Endothelial cell of umbilical vein (primary cell): ENCODE measurements around the gene SHROOM2. TPM values are rescaled to one million over a fixed set of nuclear protein-coding genes. Genes with fewer than 3 reads are reported as not detected.

Experiments
- BruUV-seq: library from RNA; stranded (reverse); fragments of 400-500 nt; replicated peaks from 2 replicates; lab custom pipeline; 2021; lab: Mats Ljungman, UMichigan
- CTCF ChIA-PET: fragments of 300-600, 350-600 bp; sonication (Branson Sonifier 250); formaldehyde crosslinking; loops from one replicate; lab custom pipeline; 2021; ENCODE audit warnings: antibody characterized with exemption, inconsistent platforms; lab: Charles Lee
- POLR2A ChIA-PET: fragments of 300-600, 350-600 bp; sonication (Branson Sonifier 250); formaldehyde crosslinking; loops from one replicate; lab custom pipeline; 2021; ENCODE audit warnings: antibody characterized with exemption, inconsistent platforms; lab: Charles Lee
- DNase-seq: peaks from one replicate; pipeline ENCODE4 v3.0.0-alpha.2; 2011; ENCODE audit warnings: low read depth, low spot score
- FAIRE-seq: peaks from 2 replicates; lab custom pipeline; 2011; peaks lifted over from hg19 to GRCh38; lab: Jason Lieb, UNC
- H2AFZ ChIP-seq: 2 replicates; pipeline ENCODE4 v1.6.0; 2012; ENCODE audit warnings: low read depth, low read length, control low read depth, inconsistent platforms
- H3K27ac ChIP-seq: 2 replicates; pipeline ENCODE4 v1.5.1; 2011; ENCODE audit warnings: low read depth, mild to moderate bottlenecking, control low read depth, low read length, moderate library complexity; ENCODE audit not compliant: insufficient read depth
- H3K27me3 ChIP-seq, 2 experiments: 2 replicates each; pipeline versions ENCODE4 v1.6.0 to v1.6.1; 2011; ENCODE audit warnings: low read length in 2 of 2, mixed read lengths in 1 of 2; ENCODE audit not compliant: control insufficient read depth in 2 of 2, insufficient read depth in 2 of 2
- H3K36me3 ChIP-seq, 2 experiments: 2 replicates in 1 of 2; 3 replicates in 1 of 2; pipeline ENCODE4 v1.5.1; 2011; ENCODE audit warnings: low read length in 2 of 2, mild to moderate bottlenecking in 1 of 2, moderate library complexity in 1 of 2; ENCODE audit not compliant: control insufficient read depth in 2 of 2, insufficient read depth in 2 of 2; ENCODE audit errors: extremely low read depth in 1 of 2
- H3K4me1 ChIP-seq: 3 replicates; pipeline ENCODE4 v1.5.1; 2011; ENCODE audit warnings: mild to moderate bottlenecking, low read length; ENCODE audit not compliant: control insufficient read depth, insufficient read depth; ENCODE audit errors: extremely low read depth
- H3K4me2 ChIP-seq: 2 replicates; pipeline ENCODE4 v1.6.1; 2011; ENCODE audit warnings: low read length, control low read depth, mixed read lengths; ENCODE audit not compliant: insufficient read depth
- H3K4me3 ChIP-seq, 3 experiments: fragments of 200-600 bp in 1 of 3; sonication (generic), shearing (Covaris generic) in 1 of 3; replicated peaks in 1 of 3; 2 replicates each; pipeline ENCODE4 v1.5.1; 2011 to 2016; ENCODE audit warnings: control low read depth in 3 of 3, low read length in 3 of 3, mild to moderate bottlenecking in 2 of 3, inconsistent platforms in 1 of 3, low read depth in 1 of 3, moderate library complexity in 1 of 3; ENCODE audit not compliant: insufficient read depth in 1 of 3
- H3K79me2 ChIP-seq: 2 replicates; pipeline ENCODE4 v1.6.0; 2012; ENCODE audit warnings: low read length, inconsistent platforms; ENCODE audit not compliant: control insufficient read depth, insufficient read depth
- H3K9ac ChIP-seq: replicated peaks from 2 replicates; pipeline ENCODE3; 2011; ENCODE audit warnings: low read length, control low read depth; ENCODE audit not compliant: insufficient read depth; ENCODE audit errors: extremely low read depth
- H3K9me1 ChIP-seq: replicated peaks from 3 replicates; pipeline ENCODE4 v1.6.0; 2011; ENCODE audit warnings: mild to moderate bottlenecking, low read length; ENCODE audit not compliant: control insufficient read depth, insufficient read depth; ENCODE audit errors: extremely low read depth
- H3K9me3 ChIP-seq: replicated peaks from 2 replicates; pipeline ENCODE4 v1.5.1; 2012; ENCODE audit warnings: low read length, inconsistent platforms; ENCODE audit not compliant: control insufficient read depth, insufficient read depth
- H4K20me1 ChIP-seq: replicated peaks from 2 replicates; pipeline ENCODE3; 2011; ENCODE audit warnings: mild to moderate bottlenecking, low read length; ENCODE audit not compliant: control insufficient read depth, insufficient read depth; ENCODE audit errors: extremely low read depth
- CTCF ChIP-seq, 2 donors: IDR thresholded peaks; 1 replicate in 1 of 2; 2 replicates in 1 of 2; pipeline ENCODE4 v1.5.1; 2011; ENCODE audit warnings: low read length in 2 of 2, mild to moderate bottlenecking in 2 of 2, moderate library complexity in 2 of 2, control low read depth in 1 of 2, inconsistent platforms in 1 of 2, low read depth in 1 of 2; ENCODE audit not compliant: insufficient read depth in 1 of 2; ENCODE audit errors: extremely low read depth in 1 of 2
- EZH2 ChIP-seq: IDR thresholded peaks from 2 replicates; pipeline ENCODE4 v1.6.1; 2012; ENCODE audit warnings: borderline replicate concordance, low read depth, mild to moderate bottlenecking, moderate library complexity, low read length, inconsistent platforms; ENCODE audit not compliant: severe bottlenecking
- FOS ChIP-seq: IDR thresholded peaks from 2 replicates; pipeline ENCODE4 v1.6.1; 2011; ENCODE audit warnings: mild to moderate bottlenecking, low read length, moderate library complexity, borderline replicate concordance; ENCODE audit not compliant: insufficient read depth
- GATA2 ChIP-seq: IDR thresholded peaks from 2 replicates; pipeline ENCODE4 v1.7.0; 2011; ENCODE audit warnings: low read depth, mild to moderate bottlenecking, moderate library complexity, mixed read lengths, low read length; ENCODE audit not compliant: insufficient read length, insufficient read depth
- JUN ChIP-seq: IDR thresholded peaks from 2 replicates; pipeline ENCODE4 v1.6.1; 2011; ENCODE audit warnings: borderline replicate concordance, low read depth; ENCODE audit not compliant: insufficient read length, insufficient read depth
- MAX ChIP-seq: IDR thresholded peaks from 2 replicates; pipeline ENCODE4 v1.6.1; 2011; ENCODE audit not compliant: insufficient read depth, insufficient read length
- MYC ChIP-seq: IDR thresholded peaks from one replicate; pipeline ENCODE4 v1.6.1; 2011; ENCODE audit warnings: mild to moderate bottlenecking, low read depth, low read length
- POLR2A ChIP-seq: IDR thresholded peaks from 2 replicates; pipeline ENCODE4 v1.6.1; 2012; ENCODE audit warnings: low read depth, mild to moderate bottlenecking, control low read depth, low read length
- POLR2AphosphoS5 ChIP-seq: IDR thresholded peaks from 2 replicates; pipeline ENCODE4 v1.6.1; 2012; ENCODE audit warnings: low read depth, mild to moderate bottlenecking, control low read depth, low read length, moderate library complexity; ENCODE audit not compliant: insufficient read depth
- dilution Hi-C: fragments of 300-500 bp; cut with MboI; formaldehyde crosslinking; loops from one replicate; pipeline ENCODE4 v1.15.0; 2019; ENCODE audit warnings: low sequenced_read_pairs; ENCODE audit not compliant: extremely low pct_ligation_motif_present
- intact Hi-C: fragments of 100-400 bp; cut with micrococcal nuclease; formaldehyde crosslinking; loops from one replicate; pipeline ENCODE4 v1.10.0; 2022
- polyA plus RNA-seq, 4 experiments: library from polyadenylated mRNA; depleted of rRNA in 3 of 4; stranded (reverse) in 3 of 4; unstranded in 1 of 4; fragments of >200 nt; gene quantifications; 2 replicates each; pipeline versions ENCODE4 v1.2.1 to v1.2.3, GENCODE V29; 2011 to 2012; ENCODE audit warnings: missing spikeins in 1 of 4
- total RNA-seq: library from RNA; stranded (reverse); gene quantifications from 2 replicates; pipeline ENCODE4 v1.2.3, GENCODE V29; 2021

SHROOM2 gene
- total and polyA plus RNA-seq, 2 donors (not counting 3 experiments of a cell fraction or from before 2014, with no cell fraction given), result 3.7 to 11.8 TPM

GRCh38 chrX:9988762-9989161 lies 202.5 kb downstream of the SHROOM2 start:
- Histone ChIP-seq H3K9me1 (no peaks in the 10 kb centered on the region), H3K4me3 (no peak overlapping the region), H3K9me3 (no peaks in the 10 kb centered on the region), H3K4me1 (no peaks in the 10 kb centered on the region), H2AFZ (no peak overlapping the region), H3K27me3 (no peaks in the 10 kb centered on the region), H3K27ac (no peak overlapping the region), H3K4me2 (no peak overlapping the region), H3K9ac (no peak overlapping the region), H3K79me2 (no peaks in the 10 kb centered on the region), H3K36me3 (no peaks in the 10 kb centered on the region), H4K20me1 (no peaks in the 10 kb centered on the region)
- intact Hi-C loops (loop anchor here (1.0 to 10.0 kb wide), 4 partner anchors 103 to 626 kb away; no protein-coding TSS in a partner anchor), dilution Hi-C loops (no loop called here)
- TF ChIP-seq CTCF (IDR thresholded peaks at IDR 0.05; ENCODE audit: extremely low read depth in 1 of 2, insufficient read depth in 1 of 2, low read depth in 1 of 2, low read length in 2 of 2) (peak; percentile 15 to 34), MYC (no peak)
- DNase-seq (peak; percentile 35), FAIRE-seq (peak; percentile 94)
- CTCF ChIA-PET, result interaction anchor here (2.2 kb wide), 1 partner anchor 131 kb away, joined by 25 read pairs; no protein-coding TSS in a partner anchor
- POLR2A ChIA-PET, result no interaction called here
- BruUV-seq, result no TSS peak

DNA sequence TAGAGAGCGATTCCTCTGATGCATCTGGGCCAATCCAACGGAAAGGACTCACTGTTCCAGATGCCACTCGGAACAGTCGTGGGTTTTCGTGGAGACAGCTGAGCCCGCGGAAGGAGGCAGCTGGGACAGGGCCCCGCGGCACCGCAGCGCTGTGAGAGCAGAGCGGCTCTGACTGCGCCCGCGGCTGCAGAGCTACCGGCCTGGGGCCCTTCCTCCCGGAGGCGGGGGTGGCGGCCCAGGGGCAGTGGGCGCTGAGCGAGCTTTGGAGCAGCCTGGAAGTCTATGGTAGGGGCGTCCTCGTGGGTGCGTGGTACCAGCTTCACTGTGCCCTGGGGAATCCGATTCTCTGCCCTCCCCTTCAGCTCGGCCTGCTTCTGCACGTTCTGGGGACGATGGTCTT lies 205.8 kb downstream of the SHROOM2 start:
- Histone ChIP-seq H3K9me3 (no peaks in the 10 kb centered on the region), H3K79me2 (no peaks in the 10 kb centered on the region), H3K4me1 (no peaks in the 10 kb centered on the region), H3K9ac (no peak overlapping the region), H3K27ac (no peak overlapping the region), H3K9me1 (no peaks in the 10 kb centered on the region), H3K27me3 (no peaks in the 10 kb centered on the region), H3K36me3 (no peaks in the 10 kb centered on the region), H4K20me1 (no peaks in the 10 kb centered on the region), H2AFZ (no peak overlapping the region), H3K4me2 (no peak overlapping the region), H3K4me3 (no peak overlapping the region)
- DNase-seq (no peak), FAIRE-seq (no peak)
- dilution Hi-C loops, result no loop called here
- BruUV-seq, result no TSS peak
- intact Hi-C loops, result no loop called here
- TF ChIP-seq MAX (no peak), FOS (no peak), GATA2 (no peak), MYC (no peak), EZH2 (no peak), POLR2AphosphoS5 (no peak), CTCF (IDR thresholded peaks at IDR 0.05; ENCODE audit: extremely low read depth in 1 of 2, insufficient read depth in 1 of 2, low read depth in 1 of 2, low read length in 2 of 2) (no peak), POLR2A (no peak), JUN (no peak)
- POLR2A ChIA-PET, result no interaction called here
- CTCF ChIA-PET, result interaction anchor here (3.0 kb wide), 1 partner anchor 128 kb away, joined by 26 read pairs; no protein-coding TSS in a partner anchor
